Large intestine (tissue), 3 donors: Measurements from ENCODE around the gene CROCC. TPM values are rescaled to one million over a fixed set of nuclear protein-coding genes. Genes with fewer than 3 reads are reported as not detected.
A peak's percentile ranks its signal among the peaks of the same experiment; 100 is the strongest.

Experiments used
- DNase-seq, 2 donors: peaks; one replicate each; pipeline versions ENCODE4 v3.0.0 to v3.0.0-alpha.2; 2013
- H3K27ac ChIP-seq: one replicate; pipeline ENCODE4 v1.5.1; 2013; ENCODE audit warnings: low read length
- H3K27me3 ChIP-seq: 2 replicates; pipeline ENCODE4 v1.6.1; 2013; ENCODE audit warnings: low read length; ENCODE audit not compliant: control insufficient read depth, insufficient read depth
- H3K36me3 ChIP-seq: 2 replicates; pipeline ENCODE4 v1.6.1; 2013; ENCODE audit warnings: low read length; ENCODE audit not compliant: control insufficient read depth, insufficient read depth
- H3K4me1 ChIP-seq: one replicate; pipeline ENCODE4 v1.6.1; 2013; ENCODE audit warnings: low read length; ENCODE audit not compliant: control insufficient read depth, insufficient read depth
- H3K4me3 ChIP-seq: one replicate; pipeline ENCODE4 v1.5.1; 2013; ENCODE audit warnings: low read length
- H3K9me3 ChIP-seq: one replicate; pipeline ENCODE4 v1.6.1; 2013; ENCODE audit warnings: mild to moderate bottlenecking, low read depth, low read length, moderate library complexity; ENCODE audit not compliant: control insufficient read depth
- WGBS: methylation state at CpG from one replicate; pipeline ENCODE4 v1.1.5; 2013; ENCODE audit warnings: low lambda C conversion rate; ENCODE audit not compliant: insufficient coverage; 5-methylcytosine and 5-hydroxymethylcytosine counted together
- polyA plus RNA-seq: library from polyadenylated mRNA; unstranded; fragments of 120-200 nt; gene quantifications from one replicate; pipeline ENCODE4 v1.2.1, GENCODE V29; 2013

CROCC gene
- polyA plus RNA-seq, 1 donor, result 24.8 TPM

DNA sequence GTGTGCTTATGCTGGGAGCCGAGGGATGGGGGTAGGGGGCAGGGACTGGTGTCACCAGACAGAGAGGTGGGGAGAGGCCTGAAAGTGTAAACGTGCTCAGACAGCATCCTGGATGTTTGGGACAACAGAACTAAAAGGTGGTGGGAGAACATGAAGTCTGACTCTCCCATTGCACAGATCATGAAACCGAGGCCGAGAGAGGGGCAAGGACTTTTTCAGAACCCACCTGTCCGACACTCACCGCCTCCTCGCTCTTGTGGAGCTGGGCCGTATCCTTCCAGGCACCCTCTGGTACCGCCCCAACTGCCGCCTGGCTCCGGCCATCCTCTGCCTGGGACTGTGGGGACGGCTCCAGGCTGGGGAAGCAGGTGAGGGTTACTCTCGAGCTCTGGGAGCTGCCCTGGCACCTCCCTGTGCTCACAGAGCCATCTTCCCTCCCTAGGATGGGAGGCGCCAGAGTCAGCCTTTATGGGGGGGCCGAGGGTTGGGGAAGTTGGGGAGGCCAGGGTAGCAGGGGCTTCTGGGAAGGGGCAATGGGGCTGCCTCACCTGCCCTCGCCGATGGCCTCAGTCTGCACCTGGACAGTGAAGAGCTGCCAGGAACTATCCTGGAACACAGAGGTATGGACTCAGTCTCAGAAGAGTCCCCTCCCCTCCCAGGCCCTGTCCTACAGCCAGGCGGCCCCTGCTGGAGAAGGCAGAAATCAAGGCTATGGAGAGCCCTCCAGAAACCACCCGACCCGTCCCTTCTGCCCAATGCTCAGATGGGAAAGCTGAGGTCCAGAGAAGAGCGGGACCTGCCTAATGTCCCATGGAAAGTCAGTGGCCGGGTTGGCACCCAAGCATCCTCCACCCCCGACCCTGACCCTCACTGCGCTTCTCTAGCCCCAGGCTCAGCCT is 83.0 kb downstream of the CROCC start:
- H3K27ac ChIP-seq, result no peak overlapping the region

DNA sequence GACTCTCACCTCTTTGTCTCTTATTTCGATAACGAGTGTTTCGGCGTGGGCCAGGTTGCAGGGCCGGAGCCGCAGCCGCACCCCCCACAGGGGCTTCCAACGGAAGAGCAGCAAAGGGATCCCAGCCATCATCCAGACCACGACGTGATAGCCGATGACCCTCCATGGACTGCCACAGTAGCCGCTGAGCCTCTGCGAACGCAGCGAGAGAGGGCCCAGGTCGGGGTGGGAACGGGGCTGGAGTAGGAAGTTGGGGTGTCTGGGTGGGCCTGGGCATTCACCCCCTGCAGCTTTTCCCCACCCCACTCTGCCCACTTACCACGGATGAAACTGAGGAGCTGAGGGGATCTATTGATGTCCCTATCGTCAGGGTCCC is 83.6 kb downstream of the CROCC start:
- Histone ChIP-seq H3K36me3 (peaks cover 35% of the 10 kb centered on the region), H3K27ac (no peak overlapping the region), H3K27me3 (no peaks in the 10 kb centered on the region), H3K4me3 (no peak overlapping the region), H3K4me1 (no peaks in the 10 kb centered on the region), H3K9me3 (no peaks in the 10 kb centered on the region)
- no CpG with 5 or more reads among the region's 19 CpGs for WGBS
- DNase-seq, result no peak

More for the DNA sequence above, 83.0 kb downstream of the CROCC start:
- DNase-seq, result no peak
- H3K9me3 ChIP-seq, result no peaks in the 10 kb centered on the region
- H3K27me3 ChIP-seq, result no peaks in the 10 kb centered on the region
- no CpG with 5 or more reads among the region's 24 CpGs for WGBS
- no peaks in the 10 kb centered on the region for H3K4me1 ChIP-seq
- peaks cover 38% of the 10 kb centered on the region for H3K36me3 ChIP-seq
- no peak overlapping the region for H3K4me3 ChIP-seq

DNA sequence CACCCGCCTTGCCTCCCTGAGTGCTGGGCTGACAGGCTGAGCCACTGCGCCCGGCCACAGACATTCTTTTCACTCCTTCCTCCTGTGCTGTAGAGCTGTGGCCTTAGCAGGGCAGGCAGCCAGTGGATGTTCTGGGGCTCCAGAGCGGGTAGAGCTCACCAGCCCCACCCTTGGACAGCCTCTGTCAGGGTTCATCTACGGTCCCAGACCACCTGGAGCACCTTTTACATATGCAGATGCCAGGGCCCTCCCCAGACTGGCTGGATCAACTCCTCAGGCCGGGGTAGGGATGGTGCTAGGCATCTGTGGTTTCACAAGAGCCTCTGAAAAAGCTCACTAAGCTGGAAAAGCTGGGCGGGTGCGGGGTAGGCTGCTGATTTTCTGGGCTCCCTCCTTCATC is 85.4 kb downstream of the CROCC start:
- Histone ChIP-seq H3K4me1 (peaks cover 8% of the 10 kb centered on the region), H3K9me3 (no peaks in the 10 kb centered on the region), H3K4me3 (no peak overlapping the region), H3K27ac (no peak overlapping the region), H3K27me3 (no peaks in the 10 kb centered on the region), H3K36me3 (peaks cover 26% of the 10 kb centered on the region)
- DNase-seq, result no peak
- WGBS, result no CpG with 5 or more reads among the region's 8 CpGs

DNA sequence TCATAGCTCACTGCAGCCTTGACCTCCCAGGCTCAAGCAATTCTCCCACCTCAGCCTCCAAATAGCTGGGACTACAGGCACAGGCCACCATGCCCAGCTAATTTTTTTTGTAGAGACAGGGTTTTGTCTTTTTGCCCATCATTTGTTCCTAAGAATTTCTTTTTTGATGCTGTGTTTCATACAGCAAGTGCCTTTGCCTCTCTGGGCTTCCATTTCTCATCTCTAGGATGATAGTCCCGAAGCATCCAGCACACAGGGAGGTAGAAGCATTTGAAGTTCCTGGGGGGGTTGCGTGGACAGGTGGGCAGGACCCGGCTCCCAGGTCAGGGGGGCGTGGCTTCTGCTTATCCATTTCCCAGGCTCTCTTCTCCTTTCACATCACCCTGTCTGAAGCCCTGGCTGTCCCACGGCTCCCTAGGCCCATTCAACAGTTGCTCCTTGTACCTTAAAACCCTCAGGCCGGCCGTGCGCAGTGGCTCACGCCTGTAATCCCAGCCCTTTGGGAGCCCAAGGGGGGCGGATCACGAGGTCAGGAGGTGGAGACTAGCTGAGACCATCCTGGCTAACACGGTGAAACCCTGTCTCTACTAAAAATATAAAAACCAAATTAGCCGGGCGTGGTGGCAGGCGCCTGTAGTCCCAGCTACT is 86.6 kb downstream of the CROCC start:
- no peak for DNase-seq
- Histone ChIP-seq H3K9me3 (no peaks in the 10 kb centered on the region), H3K4me1 (peaks cover 8% of the 10 kb centered on the region), H3K4me3 (no peak overlapping the region), H3K27ac (no peak overlapping the region), H3K27me3 (no peaks in the 10 kb centered on the region), H3K36me3 (peaks cover 16% of the 10 kb centered on the region)
- WGBS, result no CpG with 5 or more reads among the region's 15 CpGs

DNA sequence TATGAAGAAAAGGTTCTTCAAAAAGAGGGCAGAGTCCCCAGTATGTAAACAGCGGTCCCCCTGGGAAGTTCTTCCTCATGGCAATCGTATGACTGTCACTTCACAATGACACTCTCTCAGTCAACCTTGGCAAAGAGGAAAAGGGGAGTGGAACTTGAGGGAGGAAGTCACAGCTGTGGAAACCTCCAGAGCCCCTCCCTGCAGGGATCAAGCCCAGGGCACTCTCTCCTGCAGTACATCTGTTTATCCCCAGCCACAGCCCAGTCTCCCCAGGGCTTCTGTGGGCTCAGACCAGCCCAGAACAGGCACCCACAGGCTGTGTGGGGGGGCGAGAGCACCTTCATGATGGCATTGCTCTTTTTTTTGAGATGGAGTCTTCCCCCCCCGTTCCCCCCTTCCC is 88.0 kb downstream of the CROCC start:
- H3K4me1 ChIP-seq, result peaks cover 8% of the 10 kb centered on the region
- no CpG with 5 or more reads among the region's 4 CpGs for WGBS

DNA sequence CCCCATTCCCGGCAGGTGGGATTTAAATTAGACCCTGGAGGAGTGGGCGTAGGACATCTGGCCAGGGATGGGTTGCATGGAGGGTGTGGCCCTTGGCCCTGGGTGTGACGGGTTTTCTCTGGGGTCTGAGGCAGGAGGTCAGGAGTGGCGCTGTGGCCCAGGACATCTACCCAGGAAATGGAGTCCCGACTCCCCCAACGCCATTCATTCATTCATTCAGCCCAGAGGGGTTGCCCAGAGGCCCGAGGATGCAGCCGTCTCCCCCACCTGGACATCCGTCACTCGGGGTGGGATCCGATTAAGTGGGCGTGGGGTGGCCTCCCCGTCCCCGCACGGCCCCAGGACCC is 89.3 kb downstream of the CROCC start:
- H3K4me3 ChIP-seq, result peak overlapping the region; percentile 67
- H3K9me3 ChIP-seq, result no peaks in the 10 kb centered on the region
- no peaks in the 10 kb centered on the region for H3K27me3 ChIP-seq
- H3K27ac ChIP-seq, result no peak overlapping the region
- peaks cover 9% of the 10 kb centered on the region for H3K4me1 ChIP-seq
- no CpG with 5 or more reads among the region's 15 CpGs for WGBS
- H3K36me3 ChIP-seq, result no peaks in the 10 kb centered on the region
- DNase-seq, result no peak

More for the DNA sequence above, 88.0 kb downstream of the CROCC start:
- H3K9me3 ChIP-seq, result no peaks in the 10 kb centered on the region
- peaks cover 8% of the 10 kb centered on the region for H3K36me3 ChIP-seq
- H3K4me3 ChIP-seq, result no peak overlapping the region
- H3K27ac ChIP-seq, result no peak overlapping the region
- H3K27me3 ChIP-seq, result no peaks in the 10 kb centered on the region
- peak in 1 of 2 donors; percentile 45 for DNase-seq

DNA sequence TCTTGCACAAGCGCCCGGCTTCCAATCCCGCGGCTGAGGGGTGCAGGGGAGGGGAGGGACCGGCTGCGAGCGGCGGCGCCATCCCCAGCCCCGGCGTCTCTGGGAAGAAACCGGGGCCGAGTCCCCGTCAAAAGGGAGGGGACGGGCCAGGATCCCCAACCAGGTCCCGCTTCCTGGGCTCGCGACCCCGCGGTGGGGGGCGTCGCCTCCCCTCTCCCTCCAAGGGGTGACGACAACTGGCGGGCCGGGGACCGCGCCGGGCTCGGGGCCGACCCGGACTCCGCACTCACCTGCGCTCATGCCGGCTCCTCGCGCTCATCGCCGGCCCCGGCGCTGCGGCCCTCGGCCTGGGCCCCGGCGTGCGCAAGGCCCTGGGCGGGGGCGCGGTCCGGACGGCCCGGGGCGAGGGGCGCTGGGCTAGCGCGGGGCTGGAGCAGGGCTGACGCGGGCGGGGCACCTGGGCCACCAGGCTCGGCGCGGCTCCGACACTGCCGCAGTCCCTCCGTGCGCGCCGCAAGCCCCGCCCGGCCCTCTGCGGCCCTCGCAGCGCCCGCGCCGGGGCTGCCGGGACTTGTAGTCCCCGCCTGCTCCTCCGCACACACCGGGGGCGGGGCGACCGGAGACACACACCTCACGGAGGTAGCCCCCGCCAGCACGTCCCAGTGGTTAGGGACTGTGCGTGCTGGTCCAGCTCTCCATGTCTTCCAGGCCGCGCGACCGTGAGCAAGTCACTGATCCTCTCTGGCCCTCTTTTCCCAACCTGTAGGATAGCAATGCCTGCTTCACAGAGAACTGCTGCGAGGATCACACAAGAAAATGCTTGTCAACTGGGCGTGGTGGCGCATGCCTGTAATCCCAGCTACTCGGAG is 89.9 kb downstream of the CROCC start, which contains the start of gene ATP13A2:
TSS of gene ATP13A2 (minus strand) at position 490 of the 869 bp plus-strand sequence. CDS start at position 300, 190 bp downstream.
- H3K36me3 ChIP-seq, result no peaks in the 10 kb centered on the region
- H3K27ac ChIP-seq, result no peak within 1 kb of the TSS
- peak within 1 kb of the TSS; percentile 67 for H3K4me3 ChIP-seq
- peak; percentile 83 to 93 for DNase-seq
- H3K4me1 ChIP-seq, result peaks cover 12% of the 10 kb centered on the region
- WGBS, result no CpG with 5 or more reads among the region's 94 CpGs
- H3K9me3 ChIP-seq, result no peaks in the 10 kb centered on the region
- H3K27me3 ChIP-seq, result no peaks in the 10 kb centered on the region

DNA sequence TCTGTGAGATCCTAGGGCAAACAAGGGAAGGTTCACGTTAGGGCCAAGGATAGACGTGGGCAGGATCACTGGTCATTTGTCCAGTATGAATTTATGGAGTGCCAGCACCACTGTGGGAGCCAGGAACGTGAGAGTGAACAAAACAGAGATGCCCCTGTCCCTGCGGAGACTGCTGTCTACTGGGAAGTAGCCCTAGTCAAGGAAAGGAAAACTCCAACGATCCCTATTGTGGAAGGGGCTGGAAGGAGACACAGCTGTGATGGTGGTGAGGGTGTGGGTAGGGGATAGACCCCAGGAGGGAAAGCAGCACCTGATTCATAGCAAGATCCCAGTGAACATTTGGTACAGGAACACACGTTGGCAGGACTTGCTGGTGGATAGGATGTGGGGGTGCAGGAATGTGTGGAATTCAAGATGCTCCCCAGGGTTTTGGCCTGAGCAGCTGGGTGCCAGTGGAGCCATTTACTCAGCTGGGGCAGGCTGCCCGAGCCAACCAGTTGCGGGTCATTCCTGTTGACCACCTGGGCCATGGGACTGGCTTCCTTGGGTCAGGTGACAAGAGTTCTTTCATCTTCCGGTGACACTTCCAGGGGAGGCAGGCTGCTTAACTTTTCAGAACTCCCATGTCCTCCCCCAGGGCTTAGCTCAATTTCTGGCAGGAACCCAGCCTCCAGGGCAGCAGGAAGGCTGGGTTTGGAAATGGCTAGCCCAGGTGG is 91.2 kb downstream of the CROCC start:
- no CpG with 5 or more reads among the region's 9 CpGs for WGBS
- H3K9me3 ChIP-seq, result no peaks in the 10 kb centered on the region
- H3K4me1 ChIP-seq, result peaks cover 12% of the 10 kb centered on the region
- no peak overlapping the region for H3K4me3 ChIP-seq
- no peak overlapping the region for H3K27ac ChIP-seq
- H3K36me3 ChIP-seq, result peaks cover under 1% of the 10 kb centered on the region
- no peaks in the 10 kb centered on the region for H3K27me3 ChIP-seq
- DNase-seq, result no peak

DNA sequence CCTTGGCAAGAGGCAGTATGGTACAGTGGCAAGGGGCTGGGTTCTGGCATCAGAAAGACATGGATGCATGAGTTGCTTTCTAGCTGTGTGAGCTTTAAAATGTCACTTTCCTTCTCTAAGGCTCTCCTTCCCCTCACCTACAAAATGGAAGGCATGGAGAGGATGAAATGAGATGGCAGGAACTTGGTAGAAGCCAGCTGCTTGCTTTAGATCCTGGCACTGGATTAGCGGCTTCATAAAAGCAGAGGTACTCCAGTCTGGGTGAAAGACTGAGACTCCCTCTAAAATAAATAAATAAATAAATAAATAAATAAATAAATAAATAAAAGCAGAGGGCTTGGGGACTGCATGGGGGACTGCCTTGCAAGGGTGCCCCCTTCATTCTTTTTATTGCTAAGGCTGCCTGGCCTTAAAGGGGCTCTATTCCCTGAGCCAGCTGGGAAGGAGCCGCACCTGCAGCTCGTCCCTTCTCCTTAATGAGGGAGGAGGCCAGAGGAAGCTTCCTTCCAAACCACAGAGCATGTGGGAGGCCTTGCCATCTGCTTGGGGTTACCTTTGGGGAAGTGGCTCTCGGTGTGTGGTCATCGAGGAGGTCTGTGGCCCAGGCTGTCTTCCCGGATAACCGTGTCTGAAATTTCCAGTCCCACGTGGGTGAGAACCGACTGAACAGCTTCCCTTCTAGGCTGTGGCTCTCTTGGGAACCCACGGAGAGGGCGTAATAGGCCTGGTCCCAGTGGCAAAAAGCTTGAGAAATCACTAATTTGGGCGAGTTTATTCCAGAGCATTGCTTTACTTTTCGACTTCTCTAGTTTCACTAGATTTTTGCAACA is 92.0 kb downstream of the CROCC start:
- Histone ChIP-seq H3K9me3 (no peaks in the 10 kb centered on the region), H3K4me1 (peaks cover 12% of the 10 kb centered on the region), H3K36me3 (peaks cover 6% of the 10 kb centered on the region), H3K27ac (no peak overlapping the region), H3K27me3 (no peaks in the 10 kb centered on the region), H3K4me3 (no peak overlapping the region)
- no CpG with 5 or more reads among the region's 13 CpGs for WGBS
- no peak for DNase-seq
